Adrenal gland (tissue), 5 donors: Measurements from ENCODE around the gene ABCB4.

Experiments used
- CTCF ChIP-seq, 6 experiments: fragments of 450-650 bp in 4 of 6; fragments of 200-600 bp in 2 of 6; sonication (generic) in 1 of 6; IDR thresholded peaks; 1 replicate in 5 of 6; 2 replicates in 1 of 6; pipeline versions ENCODE4 v1.5.1 to v1.8.0; 2016 to 2021; ENCODE audit warnings: antibody characterized with exemption in 6 of 6, mild to moderate bottlenecking in 2 of 6, moderate library complexity in 1 of 6
- POLR2A ChIP-seq, 2 donors: fragments of 450-650 bp; IDR thresholded peaks; one replicate each; pipeline ENCODE4 v1.6.1; 2017; ENCODE audit warnings: antibody characterized with exemption in 2 of 2, mild to moderate bottlenecking in 2 of 2, moderate library complexity in 1 of 2
- donor health status: DM: no; HTN: no; CAD: no.

GRCh38 chr7:87432536-87432935, 42.9 kb downstream of the ABCB4 start:
- TF ChIP-seq CTCF (IDR thresholded peaks at IDR 0.05): no peak
- no peak for TF ChIP-seq POLR2A (IDR thresholded peaks at IDR 0.05)
